SK-N-DZ (cell line): Measurements from ENCODE around the gene PDPR. TPM values are rescaled to one million over a fixed set of nuclear protein-coding genes. Genes with fewer than 3 reads are reported as not detected.
A peak's percentile ranks its signal among the peaks of the same experiment; 100 is the strongest.
"Not testable (repeated sequence)": the region's sequence is repeated elsewhere in the genome, so short reads cannot be mapped to it uniquely, and the experiment has no call there.

Experiments used
- DNase-seq: peaks from one replicate; pipeline ENCODE4 v3.0.0-alpha.2; 2015; ENCODE audit warnings: low spot score
- polyA plus RNA-seq, 2 experiments: library from polyadenylated mRNA; depleted of rRNA; stranded (reverse); fragments of >200 nt; gene quantifications; 2 replicates each; pipeline ENCODE4 v1.2.3, GENCODE V29; 2014

Gene PDPR
- polyA plus RNA-seq (2014; cell fraction: cytosol; rRNA removed), result 13.3 and 21.6 TPM in 2 replicates
- 20.2 and 35.6 TPM in 2 replicates for polyA plus RNA-seq (2014; cell fraction: nucleus; rRNA removed)

- DNase-seq, result peak; percentile 86
Observed at GRCh38 chr16:70113982-70114826, at the start of gene PDPR. Gene PDPR (plus strand): TSS chr16:70114332. CDS start chr16:70120493, 6,161 bp downstream.

DNA sequence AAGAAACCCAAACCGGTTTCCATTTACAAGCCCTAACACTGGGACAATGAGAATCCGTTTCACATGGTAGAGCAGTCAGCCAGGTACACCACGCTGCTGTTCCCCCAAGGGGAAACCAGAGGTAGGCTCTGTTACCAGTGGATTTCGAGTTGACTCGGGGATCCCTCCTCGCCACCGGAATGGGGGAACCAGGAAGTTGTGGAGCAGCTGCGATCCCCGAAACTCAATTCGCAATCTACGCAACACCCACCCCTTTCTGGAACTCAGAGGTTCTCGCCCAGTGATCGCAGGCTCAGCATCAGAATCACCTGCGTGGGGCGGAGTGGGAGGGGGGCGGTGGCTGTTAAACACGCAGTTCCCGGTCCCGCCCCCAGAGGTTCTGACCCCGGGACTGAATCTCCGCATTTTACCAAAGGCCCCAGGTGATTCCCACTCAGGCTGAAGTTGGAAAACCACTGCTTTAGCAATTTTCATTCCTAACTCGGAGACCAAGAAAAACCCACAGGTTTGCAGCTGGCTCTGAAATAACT, 49.2 kb upstream of the PDPR start:
- not testable (repeated sequence) for DNase-seq

GRCh38 chr16:70065376-70065745, 48.8 kb upstream of the PDPR start:
- not testable (repeated sequence) for DNase-seq

- DNase-seq, result peak; percentile 82
Observed at GRCh38 chr16:70065746-70066658, 48.1 kb upstream of the PDPR start.

GRCh38 chr16:70066751-70067150, 47.4 kb upstream of the PDPR start:
- DNase-seq, result not testable (repeated sequence)

DNA sequence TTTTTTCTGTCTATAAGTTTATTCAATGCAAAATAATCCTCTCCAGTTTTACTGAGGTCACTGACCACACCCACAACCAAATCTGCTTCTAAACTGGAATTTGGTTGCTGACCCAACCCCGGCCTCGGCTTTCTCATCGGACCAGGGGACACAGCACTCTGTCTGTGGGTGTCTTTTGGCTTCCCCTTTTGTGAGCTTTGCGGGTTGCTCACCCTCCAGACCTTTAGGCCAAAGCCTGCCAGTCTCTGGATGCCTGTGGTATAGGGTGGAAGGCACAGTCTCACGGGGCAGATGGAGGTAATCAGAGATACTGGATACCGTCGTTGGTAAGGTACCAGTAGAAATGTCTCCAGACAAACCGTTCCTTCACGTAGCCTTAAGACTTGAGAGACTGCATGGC, 35.1 kb upstream of the PDPR start:
- DNase-seq, result not testable (repeated sequence)

DNA sequence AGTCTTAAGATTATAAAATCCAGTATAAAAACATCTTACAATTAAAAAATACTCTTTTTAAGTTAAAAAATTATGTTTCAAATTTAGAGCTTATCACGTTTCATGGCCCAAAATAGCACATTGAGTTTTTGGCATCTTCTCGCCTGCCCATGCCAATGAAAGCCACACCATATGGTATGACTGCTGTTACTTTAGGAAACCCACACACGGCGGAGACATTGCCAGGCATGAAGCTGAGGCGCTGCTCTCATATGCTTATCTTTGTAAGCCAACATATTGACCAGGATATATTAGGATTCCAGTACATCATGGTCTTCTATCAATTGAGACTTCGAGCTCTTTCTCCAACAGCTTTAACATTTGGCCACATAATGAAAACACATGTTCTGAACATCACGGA, 32.9 kb upstream of the PDPR start:
- not testable (repeated sequence) for DNase-seq

DNA sequence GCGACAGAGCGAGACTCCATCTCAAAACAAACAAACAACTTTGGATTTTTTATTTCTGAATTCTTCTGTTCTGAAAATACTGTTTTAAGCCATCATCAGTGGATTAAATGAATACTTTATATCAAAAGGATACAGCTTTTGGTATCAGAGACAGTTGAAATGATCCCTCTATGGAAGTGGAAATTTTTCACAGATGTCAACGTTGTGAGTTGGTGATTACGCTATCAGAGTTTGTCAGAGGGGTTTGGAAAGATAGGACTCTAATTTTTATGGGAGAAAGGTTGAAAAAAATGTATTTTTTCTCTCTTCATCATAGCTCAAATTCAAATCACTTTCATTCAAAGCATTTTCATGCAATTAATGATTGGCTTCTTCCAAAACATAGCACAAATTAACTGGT, 30.2 kb upstream of the PDPR start:
- DNase-seq, result not testable (repeated sequence)

- DNase-seq, result not testable (repeated sequence)
Observed at GRCh38 chr16:70088160-70088559, 26.0 kb upstream of the PDPR start.

- DNase-seq, result not testable (repeated sequence)
Observed at GRCh38 chr16:70088877-70089276, 25.3 kb upstream of the PDPR start.

GRCh38 chr16:70089289-70089688, 24.8 kb upstream of the PDPR start:
- DNase-seq, result not testable (repeated sequence)

DNA sequence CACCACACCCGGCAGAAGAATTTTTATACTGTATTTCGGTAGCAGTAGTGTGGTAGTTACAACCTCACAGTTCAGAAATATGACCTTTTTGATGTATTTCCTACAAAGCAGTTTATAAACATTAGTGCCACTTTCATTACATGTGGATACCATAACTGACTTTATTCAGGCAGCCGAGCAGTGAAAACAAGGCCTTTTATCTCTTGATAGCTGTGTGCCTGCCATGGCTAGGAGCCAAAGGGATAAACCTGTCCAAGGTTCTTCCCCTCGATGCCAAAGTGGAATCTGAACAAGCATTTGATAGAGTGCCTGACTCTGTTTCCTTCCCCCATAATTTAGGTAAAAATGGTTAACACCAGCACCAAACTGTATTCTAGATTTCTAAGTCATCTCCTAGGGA, 23.0 kb upstream of the PDPR start:
- DNase-seq, result not testable (repeated sequence)

DNA sequence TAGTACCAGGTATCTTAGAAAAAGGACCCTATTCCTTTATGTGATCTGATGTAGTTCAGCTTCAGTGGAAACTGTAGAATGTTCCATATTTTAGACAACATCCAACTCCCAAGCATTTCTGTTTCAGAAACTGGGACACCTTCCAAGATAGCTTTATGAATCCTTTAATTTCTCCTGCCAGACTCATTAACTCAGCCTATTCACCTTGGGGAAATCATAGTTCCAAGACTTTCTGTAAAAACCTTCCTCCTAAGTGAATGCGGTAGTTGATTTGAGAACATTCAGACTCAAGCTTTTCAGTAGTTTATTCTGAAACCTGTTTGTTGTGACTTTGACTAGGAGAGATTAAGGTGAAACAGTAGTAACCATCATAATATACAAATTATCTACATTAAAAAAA, 20.0 kb upstream of the PDPR start:
- not testable (repeated sequence) for DNase-seq

DNA sequence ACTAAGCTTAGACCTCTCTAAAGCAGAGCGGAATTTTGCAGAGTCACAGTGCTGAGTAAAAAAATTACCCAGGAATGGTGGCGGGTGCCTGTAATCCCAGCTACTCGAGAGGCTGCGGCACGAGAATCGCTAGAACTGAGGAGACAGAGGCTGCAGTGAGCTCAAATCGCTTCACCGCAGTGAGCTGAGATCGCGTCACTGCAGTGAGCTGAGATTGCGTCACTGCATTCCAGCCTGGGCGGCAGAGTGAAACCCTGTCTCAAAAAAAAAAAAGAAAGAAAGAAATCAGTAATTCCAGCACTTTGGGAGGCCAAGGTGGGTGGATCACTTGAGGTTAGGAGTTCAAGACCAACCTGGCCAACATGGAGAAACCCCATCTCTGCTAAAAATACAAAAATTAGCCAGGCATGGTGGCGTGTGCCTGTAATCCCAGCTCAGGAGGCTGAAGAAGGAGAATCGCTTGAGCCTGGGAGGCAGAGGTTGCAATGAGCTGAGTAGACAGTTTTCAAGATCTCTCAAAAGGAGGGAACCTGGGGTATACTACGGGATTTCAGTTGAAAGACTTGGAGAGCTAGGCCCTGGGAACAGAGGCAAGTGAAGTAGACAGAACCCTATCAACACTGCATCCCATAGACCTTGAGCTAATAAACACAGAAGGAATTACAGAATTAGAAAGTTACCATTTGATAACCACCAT, 4.4 kb upstream of the PDPR start:
- peak; percentile 30 for DNase-seq

DNA sequence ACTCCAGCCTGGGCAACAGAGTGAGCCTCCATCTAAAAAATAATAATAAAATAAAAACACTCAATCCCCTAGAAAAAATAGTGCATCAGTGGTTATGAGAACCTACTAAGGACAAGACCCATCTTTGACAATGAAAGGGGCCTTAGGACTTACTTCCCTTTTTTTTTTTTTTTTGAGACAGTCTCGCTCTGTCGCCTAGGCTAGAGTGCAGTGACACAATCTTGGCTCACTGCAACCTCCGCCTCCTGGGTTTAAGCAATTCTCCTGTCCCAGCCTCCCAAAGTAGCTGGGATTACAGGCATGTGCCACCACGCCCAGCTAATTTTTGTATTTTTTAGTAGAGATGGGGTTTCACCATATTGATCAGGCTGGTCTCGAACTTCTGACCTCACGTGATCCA, 2.0 kb upstream of the PDPR start:
- not testable (repeated sequence) for DNase-seq

DNA sequence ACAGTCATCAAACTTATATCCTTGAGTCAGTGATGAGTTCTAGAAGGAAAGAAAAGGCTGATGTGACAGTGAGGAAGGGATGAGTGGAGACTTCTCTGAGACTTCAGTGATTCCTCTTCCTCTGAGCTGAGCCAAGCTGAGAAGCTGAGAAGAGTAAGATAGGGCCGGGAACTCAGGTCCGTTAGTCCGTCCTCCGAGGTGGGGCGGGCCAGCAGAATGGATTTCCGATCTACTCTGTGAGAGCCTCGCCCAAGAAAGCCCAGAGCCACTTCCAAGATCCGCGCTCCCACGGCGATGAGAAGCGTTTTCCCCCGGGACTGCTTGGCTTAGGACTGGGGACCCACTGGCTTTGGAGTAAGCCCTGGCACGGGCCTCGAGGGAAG, 542 bp upstream of the PDPR start:
- not testable (repeated sequence) for DNase-seq

GRCh38 chr16:70118354-70118753, 4.2 kb downstream of the PDPR start:
- DNase-seq, result not testable (repeated sequence)

- not testable (repeated sequence) for DNase-seq
Observed at GRCh38 chr16:70118776-70119175, 4.6 kb downstream of the PDPR start.

DNA sequence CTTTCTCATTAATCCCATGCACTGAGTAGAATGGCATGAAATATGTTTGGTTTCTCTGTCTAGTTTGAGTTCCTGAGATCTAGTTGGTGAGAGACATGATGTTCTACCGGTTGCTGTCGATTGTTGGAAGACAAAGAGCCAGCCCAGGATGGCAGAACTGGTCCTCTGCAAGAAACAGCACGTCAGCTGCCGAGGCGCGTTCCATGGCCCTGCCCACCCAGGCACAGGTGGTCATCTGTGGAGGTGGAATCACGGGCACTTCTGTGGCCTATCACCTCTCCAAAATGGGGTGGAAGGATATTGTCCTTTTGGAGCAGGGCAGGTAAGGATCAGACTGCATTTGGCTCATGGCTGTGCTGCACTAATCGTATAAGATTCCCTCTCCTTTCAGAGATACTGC, 6.3 kb downstream of the PDPR start:
- DNase-seq, result not testable (repeated sequence)

DNA sequence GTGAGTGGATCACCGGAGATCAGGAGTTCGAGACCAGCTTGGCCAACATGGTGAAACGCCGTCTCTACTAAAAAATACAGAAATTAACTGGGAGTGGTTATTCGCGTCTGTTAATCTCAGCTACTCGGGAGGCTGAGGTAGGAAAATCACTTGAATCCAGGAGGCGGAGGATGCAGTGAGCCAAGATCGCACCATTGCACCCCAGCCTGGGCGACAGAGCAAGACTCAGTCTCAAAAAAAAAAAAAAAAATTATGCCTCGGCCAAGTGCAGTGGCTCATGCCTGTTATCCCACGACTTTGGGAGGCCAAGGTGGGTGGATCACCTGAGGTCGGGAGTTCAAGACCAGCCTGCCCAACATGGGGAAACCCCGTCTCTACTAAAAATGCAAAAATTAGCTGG, 9.7 kb downstream of the PDPR start:
- DNase-seq, result not testable (repeated sequence)

GRCh38 chr16:70126226-70126625, 12.1 kb downstream of the PDPR start:
- not testable (repeated sequence) for DNase-seq
